Astrocyte (in vitro differentiated cells and primary cell): Measurements from ENCODE around the gene C1orf141.

Experiments
- EZH2 ChIP-seq: IDR thresholded peaks from 2 replicates; pipeline ENCODE4 v1.6.1; 2012; ENCODE audit warnings: mild to moderate bottlenecking, low read length, inconsistent platforms; ENCODE audit not compliant: insufficient read depth
- TF ChIP-seq, protein P1 (sequence below): IDR thresholded peaks from 2 replicates; pipeline ENCODE4 v1.5.1; 2011; ENCODE audit warnings: low read depth, mild to moderate bottlenecking, inconsistent platforms, low read length, moderate library complexity; ENCODE audit not compliant: insufficient read depth

DNA sequence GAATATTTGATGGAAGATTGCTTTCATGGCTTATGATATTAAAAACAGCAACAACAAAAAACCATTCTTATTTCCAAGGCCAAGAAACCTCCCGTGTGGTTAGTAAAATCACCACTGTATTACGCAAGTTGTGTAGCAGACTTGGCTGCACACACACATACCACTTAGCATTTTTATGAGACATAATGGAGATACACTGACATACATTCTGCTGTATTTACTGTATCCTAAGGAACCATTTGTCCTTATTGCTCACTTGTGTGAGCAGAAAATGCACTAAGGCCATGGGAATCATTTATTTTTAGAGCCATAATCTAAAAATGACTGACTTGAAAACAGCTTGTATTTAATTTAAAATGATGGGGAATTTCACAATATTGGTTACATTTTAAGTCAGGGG, 584 bp upstream of the C1orf141 start:
- TF ChIP-seq, protein P1, sequence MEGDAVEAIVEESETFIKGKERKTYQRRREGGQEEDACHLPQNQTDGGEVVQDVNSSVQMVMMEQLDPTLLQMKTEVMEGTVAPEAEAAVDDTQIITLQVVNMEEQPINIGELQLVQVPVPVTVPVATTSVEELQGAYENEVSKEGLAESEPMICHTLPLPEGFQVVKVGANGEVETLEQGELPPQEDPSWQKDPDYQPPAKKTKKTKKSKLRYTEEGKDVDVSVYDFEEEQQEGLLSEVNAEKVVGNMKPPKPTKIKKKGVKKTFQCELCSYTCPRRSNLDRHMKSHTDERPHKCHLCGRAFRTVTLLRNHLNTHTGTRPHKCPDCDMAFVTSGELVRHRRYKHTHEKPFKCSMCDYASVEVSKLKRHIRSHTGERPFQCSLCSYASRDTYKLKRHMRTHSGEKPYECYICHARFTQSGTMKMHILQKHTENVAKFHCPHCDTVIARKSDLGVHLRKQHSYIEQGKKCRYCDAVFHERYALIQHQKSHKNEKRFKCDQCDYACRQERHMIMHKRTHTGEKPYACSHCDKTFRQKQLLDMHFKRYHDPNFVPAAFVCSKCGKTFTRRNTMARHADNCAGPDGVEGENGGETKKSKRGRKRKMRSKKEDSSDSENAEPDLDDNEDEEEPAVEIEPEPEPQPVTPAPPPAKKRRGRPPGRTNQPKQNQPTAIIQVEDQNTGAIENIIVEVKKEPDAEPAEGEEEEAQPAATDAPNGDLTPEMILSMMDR, result no peak
- TF ChIP-seq EZH2, result no peak
